Measurements from ENCODE around the gene PLSCR5. TPM values are rescaled to one million over a fixed set of nuclear protein-coding genes. Genes with fewer than 3 reads are reported as not detected.

Gene PLSCR5
- total and polyA plus RNA-seq, 8 donors, result not detected

DNA sequence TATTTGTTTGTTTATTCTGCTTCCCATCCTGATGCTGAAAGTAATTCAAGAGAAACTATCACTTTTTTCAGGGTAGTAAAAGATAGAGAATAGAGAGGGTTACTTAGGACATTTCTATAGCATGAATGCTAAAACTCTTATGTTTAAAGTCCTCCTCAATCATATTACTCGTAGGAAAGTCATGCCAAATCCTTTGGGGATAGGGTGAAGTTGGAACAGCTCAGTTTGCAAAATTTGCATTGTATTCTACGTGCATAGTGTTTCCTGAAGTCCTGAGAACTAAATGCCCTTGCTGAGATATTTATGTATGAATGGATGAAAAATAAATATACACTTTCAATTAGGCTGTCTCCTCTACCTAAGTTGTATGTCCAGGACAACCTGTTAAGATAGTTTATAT is 14.6 kb downstream of the PLSCR5 start:
- Histone ChIP-seq H3K36me3 (no peaks in the 10 kb centered on the region), H3K4me3 (no peak overlapping the region), H3K4me1 (no peaks in the 10 kb centered on the region), H3K9me3 (no peaks in the 10 kb centered on the region), H3K27ac (no peak overlapping the region), H3K27me3 (no peaks in the 10 kb centered on the region)
- DNase-seq (no peak), ATAC-seq (no peak), FAIRE-seq (no peak)
- TF ChIP-seq, protein P1, sequence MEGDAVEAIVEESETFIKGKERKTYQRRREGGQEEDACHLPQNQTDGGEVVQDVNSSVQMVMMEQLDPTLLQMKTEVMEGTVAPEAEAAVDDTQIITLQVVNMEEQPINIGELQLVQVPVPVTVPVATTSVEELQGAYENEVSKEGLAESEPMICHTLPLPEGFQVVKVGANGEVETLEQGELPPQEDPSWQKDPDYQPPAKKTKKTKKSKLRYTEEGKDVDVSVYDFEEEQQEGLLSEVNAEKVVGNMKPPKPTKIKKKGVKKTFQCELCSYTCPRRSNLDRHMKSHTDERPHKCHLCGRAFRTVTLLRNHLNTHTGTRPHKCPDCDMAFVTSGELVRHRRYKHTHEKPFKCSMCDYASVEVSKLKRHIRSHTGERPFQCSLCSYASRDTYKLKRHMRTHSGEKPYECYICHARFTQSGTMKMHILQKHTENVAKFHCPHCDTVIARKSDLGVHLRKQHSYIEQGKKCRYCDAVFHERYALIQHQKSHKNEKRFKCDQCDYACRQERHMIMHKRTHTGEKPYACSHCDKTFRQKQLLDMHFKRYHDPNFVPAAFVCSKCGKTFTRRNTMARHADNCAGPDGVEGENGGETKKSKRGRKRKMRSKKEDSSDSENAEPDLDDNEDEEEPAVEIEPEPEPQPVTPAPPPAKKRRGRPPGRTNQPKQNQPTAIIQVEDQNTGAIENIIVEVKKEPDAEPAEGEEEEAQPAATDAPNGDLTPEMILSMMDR (IDR thresholded peaks at IDR 0.05), result no peak
- WGBS, 2 donors, result 53 to 54% methylated on average over 2 of the region's 2 CpGs
- intact Hi-C loops (cut with DNase I), result no loop called here

DNA sequence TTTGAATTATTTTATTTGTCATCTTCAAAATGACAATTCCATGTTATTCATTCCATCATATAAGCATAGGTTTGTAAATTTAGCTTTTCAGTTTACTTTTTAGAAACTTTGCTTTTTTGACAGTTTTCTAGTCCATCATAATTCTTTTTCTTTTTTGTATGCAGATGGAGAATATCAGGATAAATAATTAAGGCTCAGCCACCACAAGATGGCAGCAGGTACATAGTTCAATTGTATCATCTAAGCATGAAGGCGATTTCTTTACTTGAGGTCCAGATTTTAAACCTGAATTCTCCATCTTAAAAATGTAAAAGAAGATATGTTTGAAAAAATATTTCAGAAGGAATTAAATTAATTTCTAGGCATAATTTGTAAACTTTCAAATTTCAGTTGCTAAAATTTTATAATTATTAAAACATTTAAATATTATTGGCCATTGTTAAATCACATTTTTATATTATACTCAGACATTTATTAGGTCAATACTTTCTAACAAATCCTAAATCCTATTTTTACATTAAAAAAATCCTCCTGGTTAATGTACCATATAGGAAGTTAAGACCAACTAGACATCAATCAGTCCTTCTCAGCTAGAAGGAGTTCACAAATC is 15.1 kb downstream of the PLSCR5 start:
- Histone ChIP-seq H3K4me3 (no peak overlapping the region), H3K4me1 (no peaks in the 10 kb centered on the region), H3K27ac (no peak overlapping the region), H3K9me3 (no peaks in the 10 kb centered on the region), H3K36me3 (no peaks in the 10 kb centered on the region), H3K27me3 (no peaks in the 10 kb centered on the region)
- TF ChIP-seq, protein P1 (IDR thresholded peaks at IDR 0.05), result peak in 3 of 4 donors; percentile 19 to 32 (median 27)
- DNase-seq (peak in 1 of 6 donors; percentile 28), FAIRE-seq (peak; percentile 97), ATAC-seq (peak in 3 of 4 donors; percentile 66 to 76 (median 75))
- intact Hi-C loops (cut with DNase I), result loop anchor here in 1 of 3 donors (5.0 to 10.0 kb wide), 2 partner anchors 47 to 255 kb away; no protein-coding TSS in a partner anchor
- 0% methylated on average over 1 of the region's 1 CpG for WGBS, 2 donors

DNA sequence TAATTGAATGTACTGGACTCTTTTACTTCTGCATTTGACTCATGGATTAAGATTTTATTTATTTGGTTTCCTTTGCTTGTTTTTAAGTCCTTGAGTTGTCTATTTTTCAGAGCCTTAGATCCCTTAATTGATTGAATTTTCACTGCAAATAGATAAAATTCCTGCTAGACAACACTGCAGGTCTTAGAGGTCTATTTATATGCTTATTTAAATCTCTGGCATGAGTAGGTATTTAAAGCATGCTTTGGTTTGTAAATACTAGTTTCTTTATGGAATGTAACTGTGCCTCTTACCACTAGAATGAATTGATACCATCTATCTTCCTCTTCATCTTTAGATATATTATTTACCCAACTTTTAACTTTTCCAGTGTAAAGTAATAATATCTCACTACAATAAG is 20.0 kb downstream of the PLSCR5 start:
- Histone ChIP-seq H3K27me3 (no peaks in the 10 kb centered on the region), H3K4me1 (peaks cover 0 to 6% (median 0%) of the 10 kb centered on the region in 3 donors), H3K36me3 (no peaks in the 10 kb centered on the region), H3K9me3 (no peaks in the 10 kb centered on the region), H3K27ac (no peak overlapping the region), H3K4me3 (no peak overlapping the region)
- TF ChIP-seq, protein P1 (IDR thresholded peaks at IDR 0.05), result no peak
- FAIRE-seq (no peak), DNase-seq (no peak), ATAC-seq (no peak)
- intact Hi-C loops (cut with DNase I), result loop anchor here in 1 of 3 donors (5.0 to 10.0 kb wide), 2 partner anchors 52 to 250 kb away; no protein-coding TSS in a partner anchor

DNA sequence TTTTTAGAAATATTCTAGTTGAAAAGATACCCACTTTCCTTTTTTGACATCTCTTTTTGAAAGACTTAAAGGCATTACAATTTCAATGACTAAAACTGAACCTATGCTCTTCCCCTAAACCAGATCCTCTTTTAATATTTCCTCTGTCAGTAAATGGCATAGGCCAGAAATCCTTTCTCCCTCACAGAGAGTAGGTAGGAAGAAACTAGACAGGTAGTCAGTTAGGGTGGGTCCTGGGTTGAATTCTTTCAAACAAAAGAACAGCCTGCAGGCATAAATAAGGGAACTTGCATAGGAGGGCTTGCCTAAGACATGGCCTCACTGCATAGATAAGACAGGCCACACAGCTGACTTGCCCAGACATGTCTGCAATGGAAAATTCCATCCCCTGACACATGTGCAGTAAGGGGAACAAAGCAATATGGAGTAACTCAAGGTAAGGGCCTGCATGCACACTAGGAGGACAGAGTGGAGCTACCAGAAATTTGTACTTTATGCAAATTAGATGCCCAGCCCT is 23.1 kb downstream of the PLSCR5 start:
- no peaks in the 10 kb centered on the region for H3K27me3 ChIP-seq

More for the DNA sequence above, 23.1 kb downstream of the PLSCR5 start:
- intact Hi-C loops (cut with DNase I), result loop anchor here in 1 of 3 donors (10.0 kb wide), 1 partner anchor 247 kb away; no protein-coding TSS in a partner anchor
- ATAC-seq (no peak), FAIRE-seq (no peak), DNase-seq (no peak)
- Histone ChIP-seq H3K4me3 (no peak overlapping the region), H3K27ac (no peak overlapping the region), H3K36me3 (no peaks in the 10 kb centered on the region), H3K4me1 (peaks cover 0 to 6% (median 0%) of the 10 kb centered on the region in 3 donors), H3K9me3 (no peaks in the 10 kb centered on the region)
- TF ChIP-seq, protein P1 (IDR thresholded peaks at IDR 0.05), result no peak

Measured in pancreas (tissue), 10 donors.